ENCODE results near the gene C1QL4.
A peak's percentile ranks its signal among the peaks of the same experiment; 100 is the strongest.
"Not testable (repeated sequence)": the region's sequence is repeated elsewhere in the genome, so short reads cannot be mapped to it uniquely, and the experiment has no call there.

C1QL4 gene

GRCh38 chr12:49332891-49333371 is 4.1 kb downstream of the C1QL4 start:
- no peak for DNase-seq

- DNase-seq, result no peak
Observed at GRCh38 chr12:49332441-49332861, 4.5 kb downstream of the C1QL4 start.

GRCh38 chr12:49331380-49332222 is 5.4 kb downstream of the C1QL4 start:
- peak; percentile 8 for DNase-seq

- DNase-seq, result no peak
Observed at GRCh38 chr12:49330631-49331379, 6.2 kb downstream of the C1QL4 start.

- no peak for DNase-seq
Observed at GRCh38 chr12:49330032-49330619, 6.9 kb downstream of the C1QL4 start.

GRCh38 chr12:49328816-49329215 is 8.2 kb downstream of the C1QL4 start:
- DNase-seq, result no peak

- DNase-seq, result no peak
Observed at GRCh38 chr12:49327887-49328286, 9.1 kb downstream of the C1QL4 start.

- no peak for DNase-seq
Observed at GRCh38 chr12:49327368-49327767, 9.6 kb downstream of the C1QL4 start.

GRCh38 chr12:49325606-49326005 is 11.4 kb downstream of the C1QL4 start:
- DNase-seq, result no peak

GRCh38 chr12:49323524-49324097 is 13.4 kb downstream of the C1QL4 start:
- DNase-seq, result no peak

- DNase-seq, result peak; percentile 98
Observed at GRCh38 chr12:49322708-49323523, 14.1 kb downstream of the C1QL4 start, which contains the start of gene TROAP. TROAP (plus strand) TSS chr12:49323255; CDS start chr12:49323609, 354 bp downstream.

GRCh38 chr12:49322367-49322707 is 14.7 kb downstream of the C1QL4 start:
- DNase-seq, result no peak

GRCh38 chr12:49320411-49321103 is 16.4 kb downstream of the C1QL4 start:
- not testable (repeated sequence) for DNase-seq

- DNase-seq, result not testable (repeated sequence)
Observed at GRCh38 chr12:49317118-49317517, 19.9 kb downstream of the C1QL4 start.

GRCh38 chr12:49314811-49315210 is 22.2 kb downstream of the C1QL4 start:
- DNase-seq, result no peak

GRCh38 chr12:49310451-49311000 is 26.5 kb downstream of the C1QL4 start:
- not testable (repeated sequence) for DNase-seq

- no peak for DNase-seq
Observed at GRCh38 chr12:49309386-49309785, 27.6 kb downstream of the C1QL4 start.

GRCh38 chr12:49305762-49306510 is 31.1 kb downstream of the C1QL4 start:
- DNase-seq, result no peak

- DNase-seq, result no peak
Observed at GRCh38 chr12:49304161-49304560, 32.8 kb downstream of the C1QL4 start.

- no peak for DNase-seq
Observed at GRCh38 chr12:49301760-49302159, 35.2 kb downstream of the C1QL4 start.

- DNase-seq, result no peak
Observed at GRCh38 chr12:49298160-49298559, 38.8 kb downstream of the C1QL4 start.

Data from NCI-H446 treated with DMSO at 0.1 percent for 48 hours (cell line).